ENCODE data around the gene BSPRY.

- TF ChIP-seq, protein P1, sequence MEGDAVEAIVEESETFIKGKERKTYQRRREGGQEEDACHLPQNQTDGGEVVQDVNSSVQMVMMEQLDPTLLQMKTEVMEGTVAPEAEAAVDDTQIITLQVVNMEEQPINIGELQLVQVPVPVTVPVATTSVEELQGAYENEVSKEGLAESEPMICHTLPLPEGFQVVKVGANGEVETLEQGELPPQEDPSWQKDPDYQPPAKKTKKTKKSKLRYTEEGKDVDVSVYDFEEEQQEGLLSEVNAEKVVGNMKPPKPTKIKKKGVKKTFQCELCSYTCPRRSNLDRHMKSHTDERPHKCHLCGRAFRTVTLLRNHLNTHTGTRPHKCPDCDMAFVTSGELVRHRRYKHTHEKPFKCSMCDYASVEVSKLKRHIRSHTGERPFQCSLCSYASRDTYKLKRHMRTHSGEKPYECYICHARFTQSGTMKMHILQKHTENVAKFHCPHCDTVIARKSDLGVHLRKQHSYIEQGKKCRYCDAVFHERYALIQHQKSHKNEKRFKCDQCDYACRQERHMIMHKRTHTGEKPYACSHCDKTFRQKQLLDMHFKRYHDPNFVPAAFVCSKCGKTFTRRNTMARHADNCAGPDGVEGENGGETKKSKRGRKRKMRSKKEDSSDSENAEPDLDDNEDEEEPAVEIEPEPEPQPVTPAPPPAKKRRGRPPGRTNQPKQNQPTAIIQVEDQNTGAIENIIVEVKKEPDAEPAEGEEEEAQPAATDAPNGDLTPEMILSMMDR (IDR thresholded peaks at IDR 0.05), result no peak
- no peak for TF ChIP-seq POLR2A (IDR thresholded peaks at IDR 0.05; ENCODE audit: low read depth)
Measured at GRCh38 chr9:113397203-113397631, 47.9 kb downstream of the BSPRY start.
